PC-9 (cell line): ENCODE data around the gene USP48. TPM values are rescaled to one million over a fixed set of nuclear protein-coding genes. Genes with fewer than 3 reads are reported as not detected.

Experiments
- BruUV-seq: library from RNA; stranded (reverse); fragments of 400-500 nt; replicated peaks from 2 replicates; lab custom pipeline; 2021; lab: Mats Ljungman, UMichigan
- CTCF ChIA-PET: fragments of 300-600 bp; sonication (Branson Sonifier 250); formaldehyde crosslinking; loops from one replicate; lab custom pipeline; 2022; ENCODE audit warnings: antibody characterized with exemption; lab: Charles Lee
- POLR2A ChIA-PET: fragments of 300-600 bp; sonication (Branson Sonifier 250); formaldehyde crosslinking; loops from one replicate; lab custom pipeline; 2022; ENCODE audit warnings: antibody characterized with exemption; ENCODE audit not compliant: unreplicated experiment; lab: Charles Lee
- DNase-seq, 2 experiments: peaks; one replicate each; pipeline versions ENCODE4 v3.0.0 to v3.0.0-alpha.2; 2015 to 2022; ENCODE audit warnings: mixed read lengths in 1 of 2
- H2AFZ ChIP-seq: fragments of 200-600 bp; sonication (generic); 2 replicates; pipeline ENCODE4 v1.8.1; 2017; ENCODE audit warnings: antibody characterized with exemption
- H3F3A ChIP-seq: fragments of 200-600 bp; sonication (generic); 2 replicates; pipeline ENCODE4 v1.8.1; 2017; ENCODE audit warnings: antibody characterized with exemption, mild to moderate bottlenecking, low read depth; ENCODE audit not compliant: insufficient read depth
- H3K27ac ChIP-seq: fragments of 200-600 bp; sonication (generic); 2 replicates; pipeline ENCODE4 v1.6.1; 2016; ENCODE audit warnings: mixed run types
- H3K27me3 ChIP-seq: fragments of 200-600 bp; sonication (generic); 2 replicates; pipeline ENCODE4 v1.6.1; 2016; ENCODE audit warnings: low read depth, mixed run types; ENCODE audit not compliant: insufficient read depth
- H3K36me3 ChIP-seq: fragments of 200-600 bp; sonication (generic); 2 replicates; pipeline ENCODE4 v1.6.1; 2016; ENCODE audit warnings: low read depth, mixed run types
- H3K4me1 ChIP-seq: fragments of 200-600 bp; sonication (generic); replicated peaks from 2 replicates; pipeline ENCODE4 v1.6.1; 2016; ENCODE audit warnings: mixed run types; ENCODE audit not compliant: insufficient read depth
- H3K4me2 ChIP-seq: fragments of 200-600 bp; sonication (generic); 2 replicates; pipeline ENCODE4 v1.6.1; 2017; ENCODE audit warnings: mixed run types
- H3K4me3 ChIP-seq: fragments of 200-600 bp; sonication (generic); 2 replicates; pipeline ENCODE4 v1.6.1; 2016; ENCODE audit warnings: mixed run types
- H3K79me2 ChIP-seq: fragments of 200-600 bp; sonication (generic); 2 replicates; pipeline ENCODE4 v1.6.1; 2017; ENCODE audit warnings: low read depth, mixed run types
- H3K9me2 ChIP-seq: fragments of 200-600 bp; sonication (generic); 2 replicates; pipeline ENCODE4 v1.8.1; 2017; ENCODE audit warnings: mild to moderate bottlenecking; ENCODE audit not compliant: insufficient read depth
- H3K9me3 ChIP-seq: fragments of 200-600 bp; sonication (generic); 2 replicates; pipeline ENCODE4 v1.8.1; 2016; ENCODE audit warnings: low read depth; ENCODE audit not compliant: insufficient read depth
- H4K20me1 ChIP-seq: fragments of 200-600 bp; sonication (generic); 2 replicates; pipeline ENCODE4 v1.8.1; 2017; ENCODE audit not compliant: insufficient read depth
- EZH2 ChIP-seq: fragments of 200-600 bp; sonication (generic); IDR thresholded peaks from 2 replicates; pipeline ENCODE4 v1.8.0; 2017; ENCODE audit warnings: antibody characterized with exemption, low read depth
- intact Hi-C: fragments of 100-400 bp; cut with micrococcal nuclease; formaldehyde crosslinking; loops from one replicate; pipeline ENCODE4 v1.10.0; 2022; ENCODE audit not compliant: unreplicated experiment
- total RNA-seq: library from RNA; stranded (reverse); gene quantifications from 2 replicates; pipeline ENCODE4 v1.2.3, GENCODE V29; 2021
- TF ChIP-seq, protein P1 (sequence below): fragments of 200-600 bp; sonication (generic); conservative IDR thresholded peaks from 2 replicates; pipeline ENCODE4 v1.6.1; 2017; ENCODE audit warnings: mixed run types, antibody characterized with exemption, mild to moderate bottlenecking, moderate library complexity

Gene USP48
- total RNA-seq, 1 experiment from 2014 or later: 63.1 TPM

DNA sequence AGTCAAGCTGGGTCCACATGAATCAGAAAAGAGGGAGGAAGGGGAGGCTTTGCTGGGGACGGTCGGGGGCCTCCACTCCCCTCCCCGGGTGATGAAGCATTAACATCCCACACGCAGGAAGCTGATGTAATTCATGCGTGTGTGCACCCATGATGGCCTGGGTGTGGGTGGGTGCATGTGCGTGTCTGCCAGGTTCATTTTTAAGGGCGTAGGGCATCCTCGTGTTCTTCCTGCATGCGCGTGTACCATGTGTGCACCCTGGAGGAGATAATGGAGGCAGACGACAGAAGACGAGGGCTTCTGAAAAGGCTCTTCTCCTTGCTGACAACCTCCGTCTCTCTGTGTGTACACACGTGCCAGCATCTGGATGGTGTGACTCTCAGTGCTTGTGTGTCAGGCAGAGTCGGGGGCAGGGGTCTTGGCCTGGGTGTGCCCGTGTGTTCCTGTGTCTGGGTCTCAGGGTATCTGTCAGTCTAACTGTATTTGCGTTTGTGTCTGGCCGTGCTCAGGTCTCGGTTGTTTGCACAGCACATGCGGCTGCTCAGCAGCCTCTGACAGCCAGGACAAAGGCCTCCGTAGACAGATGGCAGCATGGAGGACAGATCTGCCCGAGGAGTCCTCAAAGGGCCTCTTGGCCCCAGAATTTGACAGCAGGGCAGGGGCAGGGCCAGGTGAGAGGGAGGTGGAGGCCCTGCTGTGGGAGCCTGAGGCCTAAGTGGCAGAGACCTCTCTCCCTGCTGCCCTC is 116.2 kb downstream of the USP48 start:
- Histone ChIP-seq H3K4me3 (no peak overlapping the region), H3K36me3 (no peaks in the 10 kb centered on the region), H3K9me3 (no peaks in the 10 kb centered on the region), H3K9me2 (no peaks in the 10 kb centered on the region), H3K27me3 (no peaks in the 10 kb centered on the region), H3K27ac (no peak overlapping the region), H3K4me2 (no peak overlapping the region), H3K79me2 (no peaks in the 10 kb centered on the region), H4K20me1 (no peaks in the 10 kb centered on the region), H3F3A (no peaks in the 10 kb centered on the region), H3K4me1 (no peaks in the 10 kb centered on the region), H2AFZ (no peak overlapping the region)
- ChIA-PET POLR2A (no interaction called here), CTCF (no interaction called here)
- no TSS peak for BruUV-seq
- intact Hi-C loops: loop anchor here (10.0 kb wide), 1 partner anchor 748 kb away; no protein-coding TSS in a partner anchor
- no peak for DNase-seq
- TF ChIP-seq EZH2: no peak
- TF ChIP-seq, protein P1, sequence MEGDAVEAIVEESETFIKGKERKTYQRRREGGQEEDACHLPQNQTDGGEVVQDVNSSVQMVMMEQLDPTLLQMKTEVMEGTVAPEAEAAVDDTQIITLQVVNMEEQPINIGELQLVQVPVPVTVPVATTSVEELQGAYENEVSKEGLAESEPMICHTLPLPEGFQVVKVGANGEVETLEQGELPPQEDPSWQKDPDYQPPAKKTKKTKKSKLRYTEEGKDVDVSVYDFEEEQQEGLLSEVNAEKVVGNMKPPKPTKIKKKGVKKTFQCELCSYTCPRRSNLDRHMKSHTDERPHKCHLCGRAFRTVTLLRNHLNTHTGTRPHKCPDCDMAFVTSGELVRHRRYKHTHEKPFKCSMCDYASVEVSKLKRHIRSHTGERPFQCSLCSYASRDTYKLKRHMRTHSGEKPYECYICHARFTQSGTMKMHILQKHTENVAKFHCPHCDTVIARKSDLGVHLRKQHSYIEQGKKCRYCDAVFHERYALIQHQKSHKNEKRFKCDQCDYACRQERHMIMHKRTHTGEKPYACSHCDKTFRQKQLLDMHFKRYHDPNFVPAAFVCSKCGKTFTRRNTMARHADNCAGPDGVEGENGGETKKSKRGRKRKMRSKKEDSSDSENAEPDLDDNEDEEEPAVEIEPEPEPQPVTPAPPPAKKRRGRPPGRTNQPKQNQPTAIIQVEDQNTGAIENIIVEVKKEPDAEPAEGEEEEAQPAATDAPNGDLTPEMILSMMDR: no peak

DNA sequence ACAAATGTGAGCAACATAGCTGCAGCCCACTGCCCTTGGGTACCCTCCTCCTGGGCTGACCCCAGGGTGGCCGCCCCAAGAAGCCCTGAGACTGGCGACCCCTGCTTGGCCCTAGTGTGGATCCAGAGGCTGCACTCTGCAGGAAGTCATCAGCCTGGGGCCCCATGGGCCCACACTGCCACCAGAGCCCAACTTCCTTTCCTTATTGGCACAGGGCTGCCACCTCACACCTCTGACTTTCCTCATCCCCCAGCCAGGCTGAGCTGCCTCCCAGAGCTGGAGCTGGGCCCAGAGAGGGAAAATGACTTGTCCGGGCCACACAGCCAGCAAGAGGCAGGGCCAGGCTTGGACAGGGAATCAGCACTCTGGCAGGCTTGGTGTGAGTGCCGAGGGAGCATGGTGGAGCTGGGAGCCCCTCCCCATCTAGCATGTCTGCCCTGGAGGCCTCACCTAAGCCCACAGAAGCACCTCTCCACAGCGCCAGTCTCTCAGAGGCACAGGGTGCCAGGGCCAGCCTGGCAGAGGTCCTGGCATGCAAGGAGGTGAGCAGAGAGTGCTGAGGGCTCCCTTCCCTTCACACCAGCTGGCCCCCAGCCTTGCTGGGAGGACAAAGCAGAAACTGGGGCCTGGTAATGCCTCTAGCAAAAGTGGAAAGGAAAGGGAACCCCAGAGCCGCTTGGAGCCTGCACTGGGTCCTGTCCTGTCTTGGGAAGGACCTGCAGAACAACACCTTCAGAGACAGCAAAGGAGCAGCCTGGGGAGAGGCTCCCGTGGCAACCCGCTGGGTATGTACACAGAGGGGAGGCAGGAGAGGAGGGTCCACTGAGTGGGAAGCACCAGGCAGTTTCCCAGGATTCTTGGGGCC is 117.0 kb downstream of the USP48 start:
- CTCF ChIA-PET: no interaction called here
- no peaks in the 10 kb centered on the region for H4K20me1 ChIP-seq
- intact Hi-C loops: loop anchor here (10.0 kb wide), 1 partner anchor 749 kb away; no protein-coding TSS in a partner anchor

More for the DNA sequence above, 117.0 kb downstream of the USP48 start:
- no peak overlapping the region for H3K27ac ChIP-seq
- H3F3A ChIP-seq: no peaks in the 10 kb centered on the region
- no peaks in the 10 kb centered on the region for H3K9me2 ChIP-seq
- H3K4me1 ChIP-seq: no peaks in the 10 kb centered on the region
- POLR2A ChIA-PET: no interaction called here
- no peaks in the 10 kb centered on the region for H3K79me2 ChIP-seq
- H2AFZ ChIP-seq: no peak overlapping the region
- no peak for DNase-seq
- H3K27me3 ChIP-seq: no peaks in the 10 kb centered on the region
- no peak overlapping the region for H3K4me2 ChIP-seq
- TF ChIP-seq, protein P1: no peak
- TF ChIP-seq EZH2: no peak
- H3K4me3 ChIP-seq: no peak overlapping the region
- BruUV-seq: no TSS peak
- H3K9me3 ChIP-seq: no peaks in the 10 kb centered on the region
- H3K36me3 ChIP-seq: no peaks in the 10 kb centered on the region
